IMR-90 (cell line): ENCODE data around the gene KRTAP10-1. TPM values are rescaled to one million over a fixed set of nuclear protein-coding genes. Genes with fewer than 3 reads are reported as not detected.

ENCODE experiments used
- ATAC-seq: fragments of 200-7000 bp; cut with Tn5 transposase; 2 replicates; pipeline ENCODE4 v1.9.1; 2020; ENCODE audit warnings: low read depth, mild to moderate bottlenecking, moderate library complexity
- BruUV-seq: library from RNA; stranded (reverse); fragments of 400-500 nt; replicated peaks from 2 replicates; lab custom pipeline; 2021; lab: Mats Ljungman, UMichigan
- CTCF ChIA-PET: fragments of 300-600 bp; formaldehyde crosslinking; extraction: SDS; loops from one replicate; lab custom pipeline; 2021; ENCODE audit warnings: antibody characterized with exemption; lab: Yijun Ruan, JAX
- POLR2A ChIA-PET: fragments of 300-600 bp; sonication (Branson Sonifier 250); formaldehyde crosslinking; loops from one replicate; lab custom pipeline; 2022; ENCODE audit warnings: antibody characterized with exemption; ENCODE audit not compliant: unreplicated experiment; lab: Charles Lee
- DNase-seq: peaks from one replicate; pipeline ENCODE4 v3.0.0; 2013
- H2AFZ ChIP-seq: replicated peaks from 2 replicates; pipeline ENCODE3; 2013; ENCODE audit warnings: low read length, mild to moderate bottlenecking; ENCODE audit not compliant: poor library complexity
- H2AK5ac ChIP-seq: 2 replicates; pipeline ENCODE4 v1.6.1; 2013; ENCODE audit warnings: low read depth, low read length, inconsistent platforms
- H2AK9ac ChIP-seq: replicated peaks from 2 replicates; pipeline ENCODE3; 2013; ENCODE audit warnings: mild to moderate bottlenecking, low read depth, low read length, moderate library complexity; ENCODE audit not compliant: poor library complexity
- H2BK120ac ChIP-seq: 2 replicates; pipeline ENCODE4 v1.6.1; 2013; ENCODE audit warnings: low read depth, low read length, inconsistent platforms
- H2BK15ac ChIP-seq: 3 replicates; pipeline ENCODE4 v1.6.1; 2013; ENCODE audit warnings: low read depth, low read length, inconsistent platforms
- H2BK20ac ChIP-seq: 2 replicates; pipeline ENCODE4 v1.6.1; 2013; ENCODE audit warnings: low read depth, mild to moderate bottlenecking, inconsistent platforms, low read length, moderate library complexity
- H2BK5ac ChIP-seq: 2 replicates; pipeline ENCODE4 v1.6.1; 2013; ENCODE audit warnings: mild to moderate bottlenecking, low read depth, low read length, inconsistent platforms; ENCODE audit not compliant: poor library complexity, severe bottlenecking
- H3K14ac ChIP-seq: replicated peaks from 2 replicates; pipeline ENCODE4 v1.6.1; 2013; ENCODE audit warnings: low read depth, low read length, inconsistent platforms
- H3K18ac ChIP-seq: 2 replicates; pipeline ENCODE4 v1.6.1; 2013; ENCODE audit warnings: low read depth, low read length, control low read depth
- H3K23ac ChIP-seq: 2 replicates; pipeline ENCODE4 v1.6.1; 2013; ENCODE audit warnings: low read depth, low read length, inconsistent platforms
- H3K27ac ChIP-seq: 2 replicates; pipeline ENCODE4 v1.5.1; 2013; ENCODE audit warnings: mild to moderate bottlenecking, control low read depth, low read length; ENCODE audit not compliant: insufficient read depth
- H3K27me3 ChIP-seq: 2 replicates; pipeline ENCODE4 v1.6.1; 2013; ENCODE audit warnings: low read length; ENCODE audit not compliant: control insufficient read depth, insufficient read depth
- H3K36me3 ChIP-seq: 2 replicates; pipeline ENCODE4 v1.6.1; 2013; ENCODE audit warnings: low read length, mixed read lengths; ENCODE audit not compliant: control insufficient read depth, insufficient read depth
- H3K4ac ChIP-seq: 2 replicates; pipeline ENCODE4 v1.6.1; 2013; ENCODE audit warnings: low read depth, low read length, inconsistent platforms
- H3K4me1 ChIP-seq: 2 replicates; pipeline ENCODE4 v1.6.1; 2013; ENCODE audit warnings: low read length, mixed read lengths; ENCODE audit not compliant: control insufficient read depth, insufficient read depth
- H3K4me2 ChIP-seq: 2 replicates; pipeline ENCODE4 v1.6.1; 2013; ENCODE audit warnings: low read depth, mild to moderate bottlenecking, control low read depth, low read length, moderate library complexity
- H3K4me3 ChIP-seq: 2 replicates; pipeline ENCODE4 v1.5.1; 2013; ENCODE audit warnings: low read depth, mild to moderate bottlenecking, control low read depth, low read length, moderate library complexity; ENCODE audit not compliant: insufficient read depth
- H3K56ac ChIP-seq: 2 replicates; pipeline ENCODE4 v1.6.1; 2013; ENCODE audit warnings: low read length, inconsistent platforms; ENCODE audit not compliant: insufficient read depth; ENCODE audit errors: extremely low read depth
- H3K79me1 ChIP-seq, 2 experiments: 2 replicates each; pipeline ENCODE4 v1.6.1; 2013; ENCODE audit warnings: low read length in 2 of 2, inconsistent platforms in 1 of 2, low read depth in 1 of 2
- H3K9ac ChIP-seq: 2 replicates; pipeline ENCODE4 v1.6.1; 2013; ENCODE audit warnings: low read depth, low read length, control low read depth
- H3K9me1 ChIP-seq: 2 replicates; pipeline ENCODE4 v1.6.1; 2013; ENCODE audit warnings: low read length, inconsistent platforms; ENCODE audit not compliant: insufficient read depth
- H3K9me3 ChIP-seq: 2 replicates; pipeline ENCODE4 v1.6.1; 2013; ENCODE audit warnings: low read length; ENCODE audit not compliant: control insufficient read depth, insufficient read depth
- H4K20me1 ChIP-seq: 2 replicates; pipeline ENCODE4 v1.6.1; 2013; ENCODE audit warnings: low read length, inconsistent platforms; ENCODE audit not compliant: insufficient read depth
- H4K5ac ChIP-seq: 2 replicates; pipeline ENCODE4 v1.6.1; 2013; ENCODE audit warnings: mild to moderate bottlenecking, low read depth, low read length, control low read depth
- H4K8ac ChIP-seq, 2 experiments: 2 replicates each; pipeline ENCODE4 v1.6.1; 2013; ENCODE audit warnings: low read depth in 2 of 2, low read length in 2 of 2, control low read depth in 1 of 2, inconsistent platforms in 1 of 2
- H4K91ac ChIP-seq: 2 replicates; pipeline ENCODE4 v1.6.1; 2013; ENCODE audit warnings: low read depth, low read length, inconsistent platforms; ENCODE audit not compliant: insufficient read depth
- BHLHE40 ChIP-seq: fragments of 150-350 bp; IDR thresholded peaks from 2 replicates; pipeline ENCODE4 v1.6.1; 2016; ENCODE audit warnings: mild to moderate bottlenecking, low read depth, low read length
- CEBPB ChIP-seq: IDR thresholded peaks from 2 replicates; pipeline ENCODE4 v1.6.1; 2012; ENCODE audit warnings: low read depth, low read length, improper control_type of control experiment
- CHD1 ChIP-seq: IDR thresholded peaks from 2 replicates; pipeline ENCODE4 v1.6.1; 2012; ENCODE audit warnings: low read depth, low read length, improper control_type of control experiment
- CTCF ChIP-seq: conservative IDR thresholded peaks from 2 replicates; pipeline ENCODE4 v1.5.1; 2012; ENCODE audit warnings: mild to moderate bottlenecking, low read depth, low read length, improper control_type of control experiment
- ELK1 ChIP-seq: fragments of 150-350 bp; IDR thresholded peaks from 2 replicates; pipeline ENCODE4 v1.6.1; 2016; ENCODE audit warnings: low read depth, mild to moderate bottlenecking, low read length, moderate library complexity, borderline replicate concordance
- FOS ChIP-seq: fragments of 150-350 bp; IDR thresholded peaks from 2 replicates; pipeline ENCODE4 v1.6.1; 2016; ENCODE audit warnings: low read depth, low read length
- MAFK ChIP-seq: IDR thresholded peaks from 2 replicates; pipeline ENCODE4 v1.6.1; 2012; ENCODE audit warnings: low read depth, low read length, improper control_type of control experiment
- MAZ ChIP-seq: IDR thresholded peaks from 2 replicates; pipeline ENCODE4 v1.6.1; 2012; ENCODE audit warnings: low read depth, mild to moderate bottlenecking, low read length, improper control_type of control experiment, moderate library complexity, borderline replicate concordance
- MXI1 ChIP-seq: IDR thresholded peaks from 2 replicates; pipeline ENCODE4 v1.6.1; 2012; ENCODE audit warnings: low read depth, mild to moderate bottlenecking, low read length, moderate library complexity, borderline replicate concordance
- NFE2L2 ChIP-seq: fragments of 150-350 bp; IDR thresholded peaks from 2 replicates; pipeline ENCODE4 v1.6.1; 2016; ENCODE audit warnings: low read depth, mild to moderate bottlenecking, low read length
- POLR2A ChIP-seq: IDR thresholded peaks from 2 replicates; pipeline ENCODE4 v1.6.1; 2012; ENCODE audit warnings: mild to moderate bottlenecking, low read depth, low read length
- RAD21 ChIP-seq: IDR thresholded peaks from 2 replicates; pipeline ENCODE4 v1.6.1; 2012; ENCODE audit warnings: low read length, improper control_type of control experiment
- RCOR1 ChIP-seq: IDR thresholded peaks from 2 replicates; pipeline ENCODE4 v1.6.1; 2012; ENCODE audit warnings: mild to moderate bottlenecking, low read length, improper control_type of control experiment; ENCODE audit not compliant: insufficient replicate concordance
- RFX5 ChIP-seq: IDR thresholded peaks from 2 replicates; pipeline ENCODE4 v1.8.0; 2012; ENCODE audit warnings: low read depth, mild to moderate bottlenecking, low read length, moderate library complexity
- SMC3 ChIP-seq: fragments of 150-350 bp; IDR thresholded peaks from 2 replicates; pipeline ENCODE4 v1.6.1; 2016; ENCODE audit warnings: low read depth, mild to moderate bottlenecking, antibody characterized with exemption, low read length, moderate library complexity
- USF2 ChIP-seq: fragments of 150-350 bp; IDR thresholded peaks from 2 replicates; pipeline ENCODE4 v1.6.1; 2017; ENCODE audit warnings: mild to moderate bottlenecking, antibody characterized with exemption, low read length, low read depth
- WGBS, 2 experiments: methylation state at CpG; one replicate each; pipeline versions ENCODE4 v1.1.5 to v1.1.7; 2013; ENCODE audit warnings: missing lambda C conversion rate in 2 of 2; ENCODE audit not compliant: insufficient read length in 1 of 2; ENCODE audit errors: extremely low coverage in 2 of 2; 5-methylcytosine and 5-hydroxymethylcytosine counted together
- dilution Hi-C: fragments of 300-500 bp; cut with HindIII; formaldehyde crosslinking; loops from one replicate; pipeline ENCODE4 v1.14.3; 2018; ENCODE audit warnings: low sequenced_read_pairs; ENCODE audit not compliant: unreplicated experiment
- in situ Hi-C: fragments of 300-500 bp; cut with MboI; formaldehyde crosslinking; loops from 3 replicates; pipeline ENCODE4 v1.14.3; 2019; ENCODE audit warnings: low sequenced_read_pairs, inconsistent platforms, mixed read lengths
- intact Hi-C: fragments of 100-400 bp; cut with micrococcal nuclease; formaldehyde crosslinking; loops from 2 replicates; pipeline ENCODE4 v1.10.0; 2022
- polyA plus RNA-seq, 3 experiments: library from polyadenylated mRNA; depleted of rRNA; stranded (reverse); fragments of >200 nt; gene quantifications; 2 replicates each; pipeline ENCODE4 v1.2.3, GENCODE V29; 2012; ENCODE audit warnings: low replicate concordance in 1 of 3
- total RNA-seq: library from RNA; depleted of rRNA; stranded (reverse); fragments of >200 nt; gene quantifications from 2 replicates; pipeline ENCODE4 v1.2.3, GENCODE V29; 2012

Gene KRTAP10-1
- total and polyA plus RNA-seq, 2 of the 4 experiments (the other 2 are of a cell fraction): not detected

- no peak overlapping the region for H3K4ac ChIP-seq
- no peak overlapping the region for H2AFZ ChIP-seq
- no peak overlapping the region for H2BK20ac ChIP-seq
- DNase-seq (no peak), ATAC-seq (no peak)
- no peak overlapping the region for H2AK5ac ChIP-seq
- 68% methylated on average over 6 of the region's 10 CpGs; no CpG with 5 or more reads in 1 of the 2 experiments for WGBS, 2 experiments
- ChIA-PET POLR2A (no interaction called here), CTCF (no interaction called here)
- H4K8ac ChIP-seq: no peak overlapping the region
- H4K5ac ChIP-seq: no peak overlapping the region
- H4K20me1 ChIP-seq: no peaks in the 10 kb centered on the region
- intact Hi-C loops (no loop called here), in situ Hi-C loops (loop anchor here (25.0 kb wide), 1 partner anchor 420 kb away; the partner anchor contains the start of gene SLX9), dilution Hi-C loops (no loop called here)
- no peak overlapping the region for H3K4me3 ChIP-seq
- no peak overlapping the region for H3K18ac ChIP-seq
- H3K27me3 ChIP-seq: no peaks in the 10 kb centered on the region; the same call in 1 of the 2 replicates
- H3K9me3 ChIP-seq: peaks cover 6% of the 10 kb centered on the region; the same call in 1 of the 2 replicates
- H4K91ac ChIP-seq: no peak overlapping the region
- H3K9me1 ChIP-seq: no peaks in the 10 kb centered on the region
- no peak overlapping the region for H2BK5ac ChIP-seq
- H3K14ac ChIP-seq: no peak overlapping the region
- H2AK9ac ChIP-seq: no peak overlapping the region
- no peak overlapping the region for H2BK15ac ChIP-seq
- no peaks in the 10 kb centered on the region for H3K4me1 ChIP-seq
- no peak overlapping the region for H3K27ac ChIP-seq
- no peaks in the 10 kb centered on the region for H3K36me3 ChIP-seq
- H3K23ac ChIP-seq: no peak overlapping the region
- no peak overlapping the region for H2BK120ac ChIP-seq
- H3K9ac ChIP-seq: no peak overlapping the region
- no peak overlapping the region for H3K4me2 ChIP-seq
- H3K79me1 ChIP-seq: no peaks in the 10 kb centered on the region
- TF ChIP-seq CTCF (no peak), RCOR1 (no peak), ELK1 (no peak), SMC3 (no peak), NFE2L2 (no peak), MAFK (no peak), USF2 (no peak), CHD1 (no peak), POLR2A (no peak), MAZ (no peak), BHLHE40 (no peak), FOS (no peak), MXI1 (no peak), RFX5 (no peak), CEBPB (no peak), RAD21 (no peak)
- no TSS peak for BruUV-seq
- H3K56ac ChIP-seq: no peak overlapping the region
These were observed 23.2 kb downstream of the KRTAP10-1 start for GRCh38 chr21:44516828-44517174.
